HepG2 (cell line): Measurements from ENCODE around the gene SEC23IP. TPM values are rescaled to one million over a fixed set of nuclear protein-coding genes. Genes with fewer than 3 reads are reported as not detected.

Experiments used
- ARID5B ChIP-seq: IDR thresholded peaks from 2 replicates; pipeline ENCODE4 v1.4.0; 2020; ENCODE audit warnings: mild to moderate bottlenecking, missing genetic modification reagents
- CEBPG ChIP-seq: IDR thresholded peaks from 2 replicates; pipeline ENCODE4 v1.6.1; 2016
- EP300 ChIP-seq, 3 experiments: sonication (generic) in 1 of 3; formaldehyde crosslinking in 1 of 3; IDR thresholded peaks; 2 replicates each; pipeline versions ENCODE4 v1.5.1 to v1.6.1; 2011 to 2020; ENCODE audit warnings: low read depth in 2 of 3, low read length in 2 of 3, borderline replicate concordance in 1 of 3, improper control_type of control experiment in 1 of 3, mild to moderate bottlenecking in 1 of 3, missing genetic modification reagents in 1 of 3, moderate library complexity in 1 of 3
- FOXP1 ChIP-seq, 2 experiments: fragments of 450-650 bp in 1 of 2; IDR thresholded peaks; 2 replicates each; pipeline ENCODE4 v1.6.1; 2017 to 2018; ENCODE audit warnings: antibody characterized with exemption in 1 of 2
- GABPA ChIP-seq, 2 experiments: IDR thresholded peaks; 2 replicates each; pipeline ENCODE4 v1.6.1; 2011 to 2016; ENCODE audit warnings: low read depth in 2 of 2, low read length in 1 of 2, missing biosample characterization in 1 of 2, missing genetic modification characterization in 1 of 2
- KDM1A ChIP-seq: IDR thresholded peaks from 2 replicates; pipeline ENCODE4 v1.6.1; 2016; ENCODE audit warnings: missing compliant biosample characterization
- NR2F6 ChIP-seq, 2 experiments: IDR thresholded peaks; 2 replicates each; pipeline ENCODE4 v1.6.1; 2016; ENCODE audit warnings: antibody characterized with exemption in 1 of 2, mild to moderate bottlenecking in 1 of 2
- PATZ1 ChIP-seq: sonication (generic); formaldehyde crosslinking; IDR thresholded peaks from 2 replicates; pipeline ENCODE4 v1.4.0; 2020; ENCODE audit warnings: missing genetic modification reagents
- PHF21A ChIP-seq: sonication (generic); formaldehyde crosslinking; IDR thresholded peaks from 2 replicates; pipeline ENCODE4 v1.5.0; 2020; ENCODE audit warnings: mild to moderate bottlenecking, missing genetic modification reagents
- PRDM15 ChIP-seq: sonication (generic); formaldehyde crosslinking; IDR thresholded peaks from 2 replicates; pipeline ENCODE4 v1.4.0; 2020; ENCODE audit warnings: missing genetic modification reagents
- RXRB ChIP-seq: IDR thresholded peaks from 2 replicates; pipeline ENCODE4 v1.6.1; 2016; ENCODE audit warnings: borderline replicate concordance, missing genetic modification reagents, missing compliant biosample characterization
- SALL1 ChIP-seq: sonication (generic); formaldehyde crosslinking; IDR thresholded peaks from 2 replicates; pipeline ENCODE4 v1.8.0; 2022; ENCODE audit warnings: mild to moderate bottlenecking, missing genetic modification reagents
- TFE3 ChIP-seq: IDR thresholded peaks from 2 replicates; pipeline ENCODE4 v1.6.1; 2016
- THRA ChIP-seq: sonication (generic); formaldehyde crosslinking; IDR thresholded peaks from 2 replicates; pipeline ENCODE4 v1.4.0; 2020; ENCODE audit warnings: missing genetic modification reagents, borderline replicate concordance
- ZNF263 ChIP-seq: sonication (generic); formaldehyde crosslinking; IDR thresholded peaks from 2 replicates; pipeline ENCODE4 v1.4.0; 2020; ENCODE audit warnings: missing genetic modification reagents
- polyA plus RNA-seq, 8 experiments: library from polyadenylated mRNA; depleted of rRNA in 3 of 8; stranded (reverse) in 7 of 8; unstranded in 1 of 8; fragments of >200 nt; fragmentation: Illumina TruSeq in 4 of 8; extraction: Trizol in 4 of 8; gene quantifications; 2 replicates each; pipeline versions ENCODE4 v1.2.1 to v1.2.3, GENCODE V29; 2011 to 2016; ENCODE audit warnings: low read depth in 4 of 8, missing spikeins in 1 of 8, mixed read lengths in 1 of 8; ENCODE audit not compliant: insufficient read depth in 1 of 8
- total RNA-seq, 5 experiments: library from RNA; depleted of rRNA; stranded (reverse); fragments of >200 nt; fragmentation: Illumina TruSeq; extraction: Trizol; gene quantifications; 2 replicates each; pipeline ENCODE4 v1.2.3, GENCODE V29; 2016; ENCODE audit warnings: low read depth in 1 of 5

The SEC23IP gene
- total and polyA plus RNA-seq, 2 of the 13 experiments (the other 11 are each of a cell fraction or from before 2014, with no cell fraction given), result 32.3 to 57.7 TPM

GRCh38 chr10:119896061-119896655 is 3.6 kb downstream of the SEC23IP start (continued):
- TF ChIP-seq PATZ1 (CRISPR knock-in tag) (0 out of 2 replicates have a peak, but pooled peaks have one; percentile 21), PHF21A (peak; percentile 45), SALL1 (CRISPR knock-in tag) (peak; percentile 17; the same call in 1 of the 2 replicates), GABPA (IDR thresholded peaks at IDR 0.05; ENCODE audit: low read depth, low read length) (no peak), GABPA (CRISPR knock-in tag; IDR thresholded peaks at IDR 0.05; ENCODE audit: low read depth) (0 out of 2 replicates have a peak, but pooled peaks have one; percentile 16), EP300 (IDR thresholded peaks at IDR 0.05; ENCODE audit: low read depth in 2 of 2, low read length in 2 of 2) (peak; percentile 14 to 46; a peak in 2 of 4 replicates), EP300 (CRISPR knock-in tag; IDR thresholded peaks at IDR 0.05; ENCODE audit: borderline replicate concordance) (0 out of 2 replicates have a peak, but pooled peaks have one; percentile 16), FOXP1 (IDR thresholded peaks at IDR 0.05) (no peak), FOXP1 (CRISPR knock-in tag; IDR thresholded peaks at IDR 0.05) (peak; percentile 60), CEBPG (CRISPR knock-in tag) (peak; percentile 96), NR2F6 (IDR thresholded peaks at IDR 0.05) (no peak), NR2F6 (CRISPR knock-in tag; IDR thresholded peaks at IDR 0.05) (0 out of 2 replicates have a peak, but pooled peaks have one; percentile 13), ZNF263 (peak; percentile 86), RXRB (CRISPR knock-in tag) (peak; percentile 60), KDM1A (CRISPR knock-in tag) (no peak), ARID5B (CRISPR knock-in tag) (peak; percentile 76), PRDM15 (peak; percentile 31; the same call in 1 of the 2 replicates), THRA (CRISPR knock-in tag) (0 out of 2 replicates have a peak, but pooled peaks have one; percentile 33), TFE3 (no peak)
